ENCODE data around the gene LOXL3.

LOXL3 gene

DNA sequence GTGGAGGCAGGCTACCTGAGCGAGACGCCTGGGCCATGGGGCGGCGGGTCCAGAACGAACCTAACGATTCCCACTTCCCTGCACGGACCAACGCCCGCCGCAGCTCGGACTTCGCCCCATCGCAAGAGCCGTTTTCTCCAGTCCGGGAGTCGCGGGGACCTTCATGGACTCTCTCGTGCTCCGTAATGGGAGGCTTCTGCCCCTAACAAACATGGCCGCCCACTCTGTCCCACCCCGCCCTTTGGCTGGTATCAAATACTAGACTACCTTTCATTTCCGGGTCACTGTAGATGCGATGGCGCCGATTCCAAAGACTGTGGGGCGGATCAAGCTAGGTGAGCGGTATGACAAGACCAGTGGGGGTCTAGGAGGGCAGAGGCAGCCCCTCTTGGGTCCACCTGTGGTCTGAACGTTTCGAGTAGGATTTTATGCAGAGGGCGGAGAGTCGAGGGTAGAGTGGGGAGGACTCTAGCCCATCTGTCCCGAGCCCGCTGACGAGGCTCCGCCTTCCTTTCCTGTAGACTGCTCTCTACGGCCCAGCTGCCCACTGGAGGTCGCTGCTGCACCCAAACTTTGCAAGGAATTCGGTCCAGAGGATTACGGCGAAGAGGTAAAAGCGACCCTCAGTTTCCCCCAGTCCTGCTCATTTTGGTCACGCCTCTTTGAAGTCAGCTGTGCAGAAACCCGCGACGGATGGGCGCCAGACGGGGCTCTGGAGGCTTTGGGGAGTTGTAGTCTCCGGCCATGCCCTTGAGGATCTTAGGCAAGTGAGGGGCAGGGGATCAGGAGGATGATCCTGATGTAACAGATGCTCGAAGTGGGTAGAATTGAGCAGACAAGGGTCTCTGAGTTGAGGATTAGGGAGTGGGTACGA, 70.7 kb downstream of the LOXL3 start, which contains the start of the genes CCDC142 and TTC31:
CCDC142 (minus strand) TSS at position 198 of the 874 bp plus-strand sequence; CDS start at position 37, 161 bp downstream.
TTC31 (plus strand) TSS at position 281 of the 874 bp plus-strand sequence; CDS start at position 296, 15 bp downstream.
- DNase-seq: peak; percentile 98
